NB4 (cell line): ENCODE results near the gene DCUN1D2.
A peak's percentile ranks its signal among the peaks of the same experiment; 100 is the strongest.

ENCODE experiments used
- CTCF ChIP-seq: IDR thresholded peaks from one replicate; pipeline ENCODE4 v1.5.1; 2012; ENCODE audit warnings: low read depth, low read length
- MAX ChIP-seq: IDR thresholded peaks from 2 replicates; pipeline ENCODE4 v1.6.1; 2011; ENCODE audit warnings: low read depth, low read length
- POLR2A ChIP-seq: IDR thresholded peaks from 2 replicates; pipeline ENCODE4 v1.6.1; 2011; ENCODE audit warnings: mild to moderate bottlenecking; ENCODE audit not compliant: insufficient read length; ENCODE audit errors: extremely low read depth

DNA sequence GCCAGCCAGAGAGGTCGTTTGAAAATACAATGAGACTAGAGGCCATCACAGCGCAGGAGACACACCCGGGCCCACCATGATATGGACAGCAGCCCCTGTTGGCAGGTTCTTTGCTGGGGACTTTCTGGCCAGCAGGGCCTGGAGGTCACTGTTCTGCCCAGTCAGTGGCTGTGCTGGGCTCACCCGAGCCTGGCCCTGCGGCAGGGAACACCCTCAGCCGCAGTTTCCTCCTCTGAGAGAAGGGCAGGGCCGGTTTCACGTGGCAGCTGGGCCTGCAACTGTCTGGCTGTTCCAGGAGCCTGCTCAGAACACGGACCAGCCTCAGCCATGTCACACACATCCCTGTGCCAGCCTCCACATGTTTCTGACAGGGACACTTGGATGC is 76.6 kb downstream of the DCUN1D2 start:
- TF ChIP-seq CTCF (no peak), POLR2A (no peak), MAX (peak; percentile 40; the same call in 1 of the 2 replicates)
